ENCODE results near the gene KCNK4. TPM values are rescaled to one million over a fixed set of nuclear protein-coding genes. Genes with fewer than 3 reads are reported as not detected.

The KCNK4 gene
- total RNA-seq, 3 donors from 2014 or later: not detected

DNA sequence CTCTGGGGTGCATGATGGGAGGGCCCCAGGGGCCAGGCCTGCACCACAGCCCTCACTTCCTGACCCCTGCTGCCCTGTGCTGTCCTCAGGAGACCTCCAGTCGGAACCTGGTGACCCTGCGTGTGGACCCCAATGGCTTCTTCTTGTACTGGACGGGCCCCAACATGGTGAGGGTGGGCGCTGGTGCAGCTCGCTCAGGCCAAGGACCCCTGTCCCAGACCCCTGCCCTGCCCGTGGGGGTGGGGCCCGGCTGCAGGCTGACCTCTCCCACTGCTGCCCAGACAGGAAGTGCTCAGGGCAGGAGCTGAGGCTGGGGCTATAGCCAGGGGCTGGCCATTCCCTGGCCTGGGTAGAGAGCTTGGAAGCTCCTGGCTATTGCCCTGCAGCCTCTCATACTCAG, 36.8 kb upstream of the KCNK4 start:
- intact Hi-C loops (cut with DNase I, micrococcal nuclease): no loop called here
- peaks cover 3% of the 10 kb centered on the region for H3K36me3 ChIP-seq (ENCODE audit: low read depth)
- H3K4me3 ChIP-seq: no peak overlapping the region
- DNase-seq: no peak
- no peaks in the 10 kb centered on the region for H3K9me3 ChIP-seq
- no peak for ATAC-seq
- TF ChIP-seq, protein P1, sequence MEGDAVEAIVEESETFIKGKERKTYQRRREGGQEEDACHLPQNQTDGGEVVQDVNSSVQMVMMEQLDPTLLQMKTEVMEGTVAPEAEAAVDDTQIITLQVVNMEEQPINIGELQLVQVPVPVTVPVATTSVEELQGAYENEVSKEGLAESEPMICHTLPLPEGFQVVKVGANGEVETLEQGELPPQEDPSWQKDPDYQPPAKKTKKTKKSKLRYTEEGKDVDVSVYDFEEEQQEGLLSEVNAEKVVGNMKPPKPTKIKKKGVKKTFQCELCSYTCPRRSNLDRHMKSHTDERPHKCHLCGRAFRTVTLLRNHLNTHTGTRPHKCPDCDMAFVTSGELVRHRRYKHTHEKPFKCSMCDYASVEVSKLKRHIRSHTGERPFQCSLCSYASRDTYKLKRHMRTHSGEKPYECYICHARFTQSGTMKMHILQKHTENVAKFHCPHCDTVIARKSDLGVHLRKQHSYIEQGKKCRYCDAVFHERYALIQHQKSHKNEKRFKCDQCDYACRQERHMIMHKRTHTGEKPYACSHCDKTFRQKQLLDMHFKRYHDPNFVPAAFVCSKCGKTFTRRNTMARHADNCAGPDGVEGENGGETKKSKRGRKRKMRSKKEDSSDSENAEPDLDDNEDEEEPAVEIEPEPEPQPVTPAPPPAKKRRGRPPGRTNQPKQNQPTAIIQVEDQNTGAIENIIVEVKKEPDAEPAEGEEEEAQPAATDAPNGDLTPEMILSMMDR (IDR thresholded peaks at IDR 0.05): no peak
- peaks cover 16% of the 10 kb centered on the region for H3K4me1 ChIP-seq (ENCODE audit: low read depth)

DNA sequence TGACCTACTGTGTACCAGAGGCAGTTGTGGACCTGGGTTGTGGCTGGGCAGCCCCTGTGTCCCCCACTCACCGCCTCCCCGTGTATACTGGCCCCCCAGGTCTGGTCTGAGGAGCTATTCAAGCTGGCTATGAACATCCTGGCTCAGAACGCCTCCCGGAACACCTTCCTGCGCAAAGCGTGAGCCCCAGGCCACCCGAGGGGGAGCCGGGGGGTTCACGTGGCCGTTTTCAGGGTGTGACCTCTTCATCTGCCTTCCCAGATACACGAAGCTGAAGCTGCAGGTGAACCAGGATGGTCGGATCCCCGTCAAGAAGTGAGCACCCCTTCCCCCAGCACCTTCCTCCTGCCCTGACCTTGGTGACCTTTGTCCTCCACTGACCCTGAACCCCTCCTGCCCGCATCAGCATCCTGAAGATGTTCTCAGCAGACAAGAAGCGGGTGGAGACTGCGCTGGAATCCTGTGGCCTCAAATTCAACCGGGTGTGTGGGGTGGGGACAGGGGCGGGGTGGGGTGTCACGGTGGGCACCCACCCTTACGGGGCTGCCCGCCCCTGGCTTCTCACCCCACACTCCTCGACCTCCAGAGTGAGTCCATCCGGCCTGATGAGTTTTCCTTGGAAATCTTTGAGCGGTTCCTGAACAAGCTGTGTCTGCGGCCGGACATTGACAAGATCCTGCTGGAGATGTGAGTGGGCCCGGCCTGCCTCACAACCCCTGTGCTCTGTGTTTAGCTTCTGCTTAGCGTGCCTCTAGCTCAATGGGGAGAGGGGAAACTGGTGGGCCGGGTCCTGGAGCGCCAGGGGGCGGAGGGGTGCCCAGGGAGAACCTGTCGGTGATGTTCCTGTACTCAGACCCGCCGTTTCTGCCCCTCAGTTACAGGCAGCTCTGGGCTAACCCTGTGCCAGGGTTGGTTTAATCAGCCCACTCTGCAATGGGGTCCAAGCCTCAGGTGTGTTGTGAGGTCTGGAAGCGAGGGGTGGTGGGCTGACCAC, 35.7 kb upstream of the KCNK4 start:
- TF ChIP-seq, protein P1 (IDR thresholded peaks at IDR 0.05): no peak
- Histone ChIP-seq H3K36me3 (ENCODE audit: low read depth) (peaks cover 3% of the 10 kb centered on the region), H3K4me3 (no peak overlapping the region), H3K9me3 (no peaks in the 10 kb centered on the region), H3K4me1 (ENCODE audit: low read depth) (peaks cover 14% of the 10 kb centered on the region)
- DNase-seq: no peak
- intact Hi-C loops (cut with DNase I, micrococcal nuclease): no loop called here
- ATAC-seq: no peak

GRCh38 chr11:64256300-64256699, 34.8 kb upstream of the KCNK4 start:
- ATAC-seq (no peak), DNase-seq (no peak)
- Histone ChIP-seq H3K4me1 (ENCODE audit: low read depth) (peaks cover 8% of the 10 kb centered on the region), H3K9me3 (no peaks in the 10 kb centered on the region), H3K36me3 (ENCODE audit: low read depth) (peaks cover 3% of the 10 kb centered on the region), H3K4me3 (no peak overlapping the region)
- TF ChIP-seq, protein P1 (IDR thresholded peaks at IDR 0.05): no peak
- intact Hi-C loops (cut with DNase I, micrococcal nuclease): no loop called here

DNA sequence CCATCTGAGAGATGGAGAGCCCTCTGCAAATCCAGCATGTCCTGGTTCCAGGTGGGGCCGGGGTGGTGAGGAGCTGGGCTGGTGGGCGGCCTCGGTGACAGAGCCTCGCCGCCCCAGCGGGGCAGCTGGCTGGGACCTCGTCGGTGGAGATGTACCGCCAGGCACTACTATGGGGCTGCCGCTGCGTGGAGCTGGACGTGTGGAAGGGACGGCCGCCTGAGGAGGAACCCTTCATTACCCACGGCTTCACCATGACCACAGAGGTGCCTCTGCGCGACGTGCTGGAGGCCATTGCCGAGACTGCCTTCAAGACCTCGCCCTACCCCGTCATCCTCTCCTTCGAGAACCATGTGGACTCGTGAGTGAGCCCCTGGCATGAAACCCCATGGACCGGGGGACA, 32.7 kb upstream of the KCNK4 start:
- no peak overlapping the region for H3K4me3 ChIP-seq
- ATAC-seq: no peak
- H3K36me3 ChIP-seq (ENCODE audit: low read depth): peaks cover 3% of the 10 kb centered on the region

GRCh38 chr11:64258946-64259532, 32.1 kb upstream of the KCNK4 start:
- Histone ChIP-seq H3K4me3 (no peak overlapping the region), H3K36me3 (ENCODE audit: low read depth) (peaks cover 3% of the 10 kb centered on the region), H3K4me1 (ENCODE audit: low read depth) (no peaks in the 10 kb centered on the region), H3K9me3 (no peaks in the 10 kb centered on the region)
- TF ChIP-seq, protein P1 (IDR thresholded peaks at IDR 0.05): no peak
- no peak for DNase-seq
- intact Hi-C loops (cut with DNase I, micrococcal nuclease): no loop called here
- ATAC-seq: no peak

More for the DNA sequence above, 32.7 kb upstream of the KCNK4 start:
- DNase-seq: no peak
- TF ChIP-seq, protein P1 (IDR thresholded peaks at IDR 0.05): no peak
- intact Hi-C loops (cut with DNase I, micrococcal nuclease): no loop called here
- Histone ChIP-seq H3K9me3 (no peaks in the 10 kb centered on the region), H3K4me1 (ENCODE audit: low read depth) (no peaks in the 10 kb centered on the region)
